Suppressor macrophage treated with lipopolysaccharide for 4 hours (primary cell): Measurements from ENCODE around the gene SCGB1D4.
"Not testable (repeated sequence)": the region's sequence is repeated elsewhere in the genome, so short reads cannot be mapped to it uniquely, and the experiment has no call there.

Experiments used
- DNase-seq: peaks from one replicate; pipeline ENCODE4 v3.0.0-alpha.2; 2020

SCGB1D4 gene

DNA sequence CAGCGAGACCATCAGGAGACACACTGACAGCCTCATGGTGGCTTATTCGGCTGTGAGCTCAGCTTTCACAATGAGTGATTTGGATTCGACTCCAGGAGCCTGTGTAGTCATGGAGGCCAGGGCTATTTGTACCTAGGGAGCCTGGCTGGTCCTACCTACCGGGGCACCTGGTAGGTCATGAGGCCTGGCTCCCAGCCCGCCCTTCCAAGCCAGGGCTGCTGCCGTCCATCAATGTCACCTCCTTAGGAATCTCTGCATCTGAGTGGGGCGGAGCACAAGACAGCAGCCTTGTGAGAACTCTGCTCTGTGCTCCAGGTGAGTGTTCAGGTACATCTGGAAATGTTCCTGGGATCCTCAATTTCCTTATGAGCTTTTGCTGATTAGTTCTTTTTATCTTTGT, at the start of gene SCGB1D4:
SCGB1D4 (minus strand) TSS at position 101 of the 400 bp plus-strand sequence; CDS start at position 36, 65 bp downstream.
- no peak for DNase-seq

DNA sequence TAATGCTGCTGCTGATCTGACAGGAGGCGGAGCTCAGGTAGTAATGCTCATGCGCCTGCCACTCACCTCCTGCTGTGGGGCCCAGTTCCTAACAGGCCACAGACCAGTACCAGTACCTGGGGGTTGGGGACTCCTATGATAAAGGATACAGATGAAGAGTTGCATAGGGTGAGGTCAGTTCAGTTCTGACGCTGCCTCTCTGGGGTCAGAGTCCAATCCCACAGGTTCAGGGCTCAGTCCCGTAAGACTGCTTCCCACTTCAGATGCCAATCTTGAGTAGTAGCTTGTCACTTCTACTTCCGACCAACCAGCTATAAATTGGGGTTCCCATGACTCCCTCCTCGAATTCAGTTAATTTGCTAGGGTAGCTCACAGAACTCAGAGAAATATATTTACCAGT, 47.0 kb upstream of the SCGB1D4 start:
- DNase-seq = no peak

- DNase-seq = peak; percentile 69
These were observed 45.3 kb upstream of the SCGB1D4 start for GRCh38 chr11:62344210-62344609.

GRCh38 chr11:62343646-62344190, 44.8 kb upstream of the SCGB1D4 start:
- peak; percentile 46 for DNase-seq

DNA sequence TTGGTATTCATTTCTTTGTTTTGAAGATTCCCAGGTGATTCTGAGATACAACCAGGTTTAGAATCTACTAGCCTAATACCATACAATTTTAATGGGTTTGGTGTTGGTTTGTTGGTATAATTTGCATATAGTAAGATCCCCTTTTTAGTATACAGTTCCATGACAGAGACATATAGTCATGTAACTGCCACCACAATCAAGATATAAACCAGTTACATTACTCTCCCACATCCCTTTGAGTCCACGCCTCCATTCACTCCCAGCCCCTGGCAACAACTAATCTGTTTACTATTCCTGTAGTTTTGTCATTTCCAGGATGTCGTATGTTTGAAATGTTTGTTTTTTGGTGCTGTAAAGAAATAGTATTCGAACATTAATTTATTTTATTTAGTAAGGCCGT, 42.7 kb upstream of the SCGB1D4 start:
- DNase-seq = peak; percentile 15

GRCh38 chr11:62340269-62340901, 41.5 kb upstream of the SCGB1D4 start:
- DNase-seq = peak; percentile 66

- no peak for DNase-seq
These were observed 39.3 kb upstream of the SCGB1D4 start for GRCh38 chr11:62338218-62338617.

DNA sequence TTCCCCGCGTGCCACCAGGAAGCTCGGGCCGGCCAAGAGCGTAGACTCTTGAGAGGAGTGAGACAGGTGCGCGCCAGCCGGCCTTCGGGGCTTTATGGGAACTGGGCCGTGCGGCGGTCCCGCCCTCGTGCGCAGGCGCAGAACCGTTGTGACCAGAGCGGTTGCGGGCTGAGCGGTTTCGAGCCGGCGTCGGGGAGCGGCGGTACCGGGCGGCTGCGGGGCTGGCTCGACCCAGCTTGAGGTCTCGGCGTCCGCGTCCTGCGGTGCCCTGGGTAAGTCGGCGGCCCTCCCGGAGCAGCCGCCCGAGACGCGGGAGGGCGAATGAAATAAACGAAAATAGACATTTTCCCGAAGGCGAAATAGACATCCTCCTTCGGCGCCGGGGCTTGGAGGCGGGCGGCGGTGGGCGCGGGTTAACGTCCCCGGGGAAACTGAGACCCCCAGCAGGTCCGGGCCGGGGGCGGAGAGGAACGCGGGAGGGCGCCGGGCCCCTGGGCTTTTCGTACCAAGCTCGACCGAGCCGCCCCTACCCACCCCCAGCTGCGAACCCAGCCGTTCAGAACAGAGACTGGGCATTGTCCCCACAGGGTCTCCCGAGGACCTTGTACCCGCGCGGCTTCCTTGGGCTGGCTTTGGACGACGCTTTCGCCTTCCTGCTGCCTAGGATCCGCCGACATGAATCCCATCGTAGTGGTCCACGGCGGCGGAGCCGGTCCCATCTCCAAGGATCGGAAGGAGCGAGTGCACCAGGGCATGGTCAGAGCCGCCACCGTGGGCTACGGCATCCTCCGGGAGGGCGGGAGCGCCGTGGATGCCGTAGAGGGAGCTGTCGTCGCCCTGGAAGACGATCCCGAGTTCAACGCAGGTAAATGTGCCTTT, 38.7 kb upstream of the SCGB1D4 start, which contains the start of gene ASRGL1:
ASRGL1 (plus strand) TSS at position 146 of the 879 bp plus-strand sequence; CDS start at position 676, 530 bp downstream.
- peak; percentile 90 for DNase-seq

- DNase-seq = not testable (repeated sequence)
These were observed 38.1 kb upstream of the SCGB1D4 start for GRCh38 chr11:62336949-62337302.

- no peak for DNase-seq
These were observed 34.9 kb upstream of the SCGB1D4 start for GRCh38 chr11:62333768-62334167.

- DNase-seq = not testable (repeated sequence)
These were observed 32.4 kb upstream of the SCGB1D4 start for GRCh38 chr11:62331264-62331663.

- not testable (repeated sequence) for DNase-seq
These were observed 28.7 kb upstream of the SCGB1D4 start for GRCh38 chr11:62327541-62327940.

DNA sequence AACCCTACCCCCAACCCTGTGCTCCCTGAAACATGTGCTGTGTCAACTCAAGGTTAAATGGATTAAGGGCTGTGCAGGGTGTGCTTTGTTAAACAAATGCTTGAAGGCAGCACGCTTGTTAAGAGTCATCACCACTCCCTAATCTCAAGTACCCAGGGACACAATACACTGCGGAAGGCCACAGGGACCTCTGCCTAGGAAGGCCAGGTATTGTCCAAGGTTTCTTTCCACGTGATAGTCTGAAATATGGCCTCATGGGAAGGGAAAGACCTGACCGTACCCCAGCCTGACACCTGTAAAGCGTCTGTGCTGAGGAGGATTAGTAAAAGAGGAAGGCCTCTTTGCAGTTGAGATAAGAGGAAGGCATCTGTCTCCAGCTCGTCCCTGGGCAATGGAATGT, 27.8 kb upstream of the SCGB1D4 start:
- DNase-seq = not testable (repeated sequence)

GRCh38 chr11:62325781-62326180, 26.9 kb upstream of the SCGB1D4 start:
- not testable (repeated sequence) for DNase-seq

DNA sequence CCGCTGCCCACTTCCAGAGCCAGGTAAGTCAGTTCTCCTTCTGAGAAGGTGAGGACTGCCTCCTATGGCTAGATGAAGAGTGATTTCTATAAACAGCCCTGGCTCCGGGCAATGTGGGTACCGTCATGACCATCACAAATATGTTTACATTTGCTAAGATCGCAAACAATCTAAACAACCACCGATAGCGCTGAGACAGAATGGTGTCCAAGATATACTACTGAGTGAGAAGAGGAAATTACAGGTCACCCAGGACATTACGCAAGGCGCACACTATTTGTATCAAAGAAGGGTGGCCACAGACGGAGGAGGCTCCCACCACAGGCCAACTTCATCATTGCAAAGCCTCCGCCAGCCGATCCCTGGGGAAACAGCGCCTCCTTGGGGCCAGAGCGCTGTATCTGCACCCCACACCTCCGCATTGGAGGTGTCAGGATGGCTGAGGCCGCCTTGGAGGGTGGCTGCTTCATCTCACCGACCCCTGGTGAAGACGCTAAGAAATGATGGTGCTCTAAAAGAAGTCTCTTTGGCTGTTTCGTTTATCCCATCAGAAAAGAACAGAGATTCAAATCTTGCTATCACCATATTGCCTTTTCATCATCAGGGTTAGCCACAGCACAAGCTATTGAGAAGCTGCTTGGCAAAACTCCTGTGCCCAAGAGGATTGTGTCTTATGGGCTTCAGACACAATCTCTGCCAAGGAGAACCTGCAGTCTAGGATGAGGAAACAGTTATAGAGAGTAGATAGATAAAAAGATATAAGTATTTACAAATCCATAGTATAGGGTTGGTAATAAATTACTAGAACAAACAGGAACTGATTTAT, 26.1 kb upstream of the SCGB1D4 start:
- peak; percentile 87 for DNase-seq

GRCh38 chr11:62322524-62322923, 23.6 kb upstream of the SCGB1D4 start:
- no peak for DNase-seq

DNA sequence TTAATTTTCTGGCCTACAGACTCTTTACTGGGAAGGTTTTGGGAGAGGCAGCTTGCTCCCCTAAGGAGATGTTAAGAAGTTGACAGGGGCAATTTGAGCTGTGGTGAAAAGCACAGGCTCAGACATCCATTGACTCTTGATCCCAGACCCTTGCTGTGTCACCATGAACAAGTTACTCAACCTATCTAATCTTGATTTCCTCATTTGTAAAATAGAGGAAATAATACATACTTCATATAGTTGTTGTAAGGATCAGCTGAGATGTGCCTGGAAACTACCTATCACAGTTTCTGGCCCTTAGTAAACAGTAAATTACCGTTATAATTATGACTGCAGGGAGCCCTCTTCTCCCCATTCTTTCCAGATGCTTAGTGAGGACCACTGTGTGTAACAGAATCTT, 16.6 kb upstream of the SCGB1D4 start:
- DNase-seq = peak; percentile 54

GRCh38 chr11:62309991-62310390, 11.1 kb upstream of the SCGB1D4 start:
- DNase-seq = no peak

DNA sequence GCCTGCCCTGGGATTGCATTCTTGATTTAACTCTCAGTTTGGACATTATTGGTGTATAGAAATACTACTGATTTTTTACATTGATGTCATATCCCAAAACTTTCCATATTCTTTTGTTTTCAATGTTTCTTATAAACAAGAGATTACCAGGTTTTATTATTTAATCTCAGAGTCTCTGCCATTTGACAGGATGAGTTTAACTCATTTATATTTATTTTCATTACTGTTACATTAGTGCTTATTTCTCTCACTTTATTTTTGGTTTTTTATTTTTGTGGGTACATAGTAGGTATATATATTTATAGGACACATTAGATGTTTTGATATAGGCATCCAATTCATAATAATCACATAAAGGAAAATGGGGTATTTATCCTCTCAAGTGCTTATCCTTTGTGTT, 9.1 kb upstream of the SCGB1D4 start:
- no peak for DNase-seq

- DNase-seq = no peak
These were observed 7.4 kb upstream of the SCGB1D4 start for GRCh38 chr11:62306227-62306626.

- no peak for DNase-seq
These were observed 3.4 kb downstream of the SCGB1D4 start for GRCh38 chr11:62295504-62295903.

DNA sequence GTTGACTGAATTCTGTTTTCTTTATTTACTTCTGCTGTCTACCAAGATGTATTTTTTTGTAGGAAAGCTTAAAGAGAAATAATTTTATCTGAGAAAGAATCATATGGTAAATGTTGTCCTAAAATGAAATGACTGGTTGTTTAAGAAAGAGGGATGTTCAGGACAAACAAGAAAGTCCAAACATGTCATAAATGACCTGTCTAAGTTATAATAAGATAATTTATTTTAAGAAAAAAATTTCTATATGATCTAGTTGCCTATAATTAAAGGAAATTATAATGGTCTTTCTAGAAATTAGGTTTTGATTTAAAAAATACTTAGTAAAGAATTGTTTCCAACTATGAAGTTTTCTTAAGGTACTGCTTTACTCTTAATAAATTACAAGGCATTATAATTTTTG, 18.4 kb downstream of the SCGB1D4 start:
- no peak for DNase-seq

- no peak for DNase-seq
These were observed 25.0 kb downstream of the SCGB1D4 start for GRCh38 chr11:62273789-62274275.
